H1 (cell line): ENCODE data around the gene KIF3B. TPM values are rescaled to one million over a fixed set of nuclear protein-coding genes. Genes with fewer than 3 reads are reported as not detected.

ENCODE experiments used
- BACH1 ChIP-seq: IDR thresholded peaks from 2 replicates; pipeline ENCODE4 v1.6.1; 2012; ENCODE audit warnings: low read length, improper control_type of control experiment
- CREB1 ChIP-seq: IDR thresholded peaks from 2 replicates; pipeline ENCODE4 v1.6.1; 2012; ENCODE audit warnings: inconsistent platforms
- polyA plus RNA-seq, 7 experiments: library from polyadenylated mRNA; depleted of rRNA in 3 of 7; stranded (reverse) in 5 of 7; unstranded in 2 of 7; fragments of >200 nt in 5 of 7; fragments of 200-250 nt in 2 of 7; gene quantifications; 1 replicate in 5 of 7; 2 replicates in 1 of 7; 4 replicates in 1 of 7; pipeline versions ENCODE4 v1.2.1 to v1.2.3, GENCODE V29; 2011 to 2013; ENCODE audit warnings: missing spikeins in 2 of 7, mixed read lengths in 2 of 7
- total RNA-seq: library from RNA; stranded (reverse); fragmentation: NEBNext Ultra II Directional; extraction: Animal tissue kit (Norgen Biotek cat#: 25700); gene quantifications from 2 replicates; pipeline ENCODE4 v1.2.1, GENCODE V29; 2021
- TF ChIP-seq, protein P1 (sequence below): fragments of 300-600 bp; sonication (generic); IDR thresholded peaks from 2 replicates; pipeline ENCODE4 v1.7.1; 2012; ENCODE audit warnings: low read length, moderate library complexity, mild to moderate bottlenecking, inconsistent platforms; ENCODE audit not compliant: insufficient replicate concordance

KIF3B gene
- total and polyA plus RNA-seq, 2 of the 8 experiments (the other 6 are each of a cell fraction or from before 2014, with no cell fraction given) = 10.1 to 22.4 TPM

DNA sequence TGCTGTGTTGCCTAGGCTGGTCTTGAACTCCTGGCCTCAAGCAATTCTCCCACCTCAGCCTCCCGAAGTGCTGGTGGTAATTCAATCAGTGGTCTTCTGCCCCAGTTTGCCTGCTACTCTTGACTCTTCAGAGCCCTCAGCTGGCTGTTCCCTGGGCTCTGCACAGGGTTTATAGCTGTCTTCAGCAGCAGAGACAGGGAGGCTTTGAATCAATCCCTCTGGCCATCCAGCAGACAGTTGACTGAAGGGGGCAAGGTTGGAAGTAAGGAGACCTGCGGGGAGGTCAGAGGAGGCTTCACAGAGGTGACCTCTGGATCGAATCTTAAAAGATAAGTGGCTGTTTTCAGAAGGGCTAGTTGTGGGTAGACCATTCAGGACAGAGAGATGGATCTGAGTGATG, 26.0 kb upstream of the KIF3B start (continued):
- TF ChIP-seq, protein P1, sequence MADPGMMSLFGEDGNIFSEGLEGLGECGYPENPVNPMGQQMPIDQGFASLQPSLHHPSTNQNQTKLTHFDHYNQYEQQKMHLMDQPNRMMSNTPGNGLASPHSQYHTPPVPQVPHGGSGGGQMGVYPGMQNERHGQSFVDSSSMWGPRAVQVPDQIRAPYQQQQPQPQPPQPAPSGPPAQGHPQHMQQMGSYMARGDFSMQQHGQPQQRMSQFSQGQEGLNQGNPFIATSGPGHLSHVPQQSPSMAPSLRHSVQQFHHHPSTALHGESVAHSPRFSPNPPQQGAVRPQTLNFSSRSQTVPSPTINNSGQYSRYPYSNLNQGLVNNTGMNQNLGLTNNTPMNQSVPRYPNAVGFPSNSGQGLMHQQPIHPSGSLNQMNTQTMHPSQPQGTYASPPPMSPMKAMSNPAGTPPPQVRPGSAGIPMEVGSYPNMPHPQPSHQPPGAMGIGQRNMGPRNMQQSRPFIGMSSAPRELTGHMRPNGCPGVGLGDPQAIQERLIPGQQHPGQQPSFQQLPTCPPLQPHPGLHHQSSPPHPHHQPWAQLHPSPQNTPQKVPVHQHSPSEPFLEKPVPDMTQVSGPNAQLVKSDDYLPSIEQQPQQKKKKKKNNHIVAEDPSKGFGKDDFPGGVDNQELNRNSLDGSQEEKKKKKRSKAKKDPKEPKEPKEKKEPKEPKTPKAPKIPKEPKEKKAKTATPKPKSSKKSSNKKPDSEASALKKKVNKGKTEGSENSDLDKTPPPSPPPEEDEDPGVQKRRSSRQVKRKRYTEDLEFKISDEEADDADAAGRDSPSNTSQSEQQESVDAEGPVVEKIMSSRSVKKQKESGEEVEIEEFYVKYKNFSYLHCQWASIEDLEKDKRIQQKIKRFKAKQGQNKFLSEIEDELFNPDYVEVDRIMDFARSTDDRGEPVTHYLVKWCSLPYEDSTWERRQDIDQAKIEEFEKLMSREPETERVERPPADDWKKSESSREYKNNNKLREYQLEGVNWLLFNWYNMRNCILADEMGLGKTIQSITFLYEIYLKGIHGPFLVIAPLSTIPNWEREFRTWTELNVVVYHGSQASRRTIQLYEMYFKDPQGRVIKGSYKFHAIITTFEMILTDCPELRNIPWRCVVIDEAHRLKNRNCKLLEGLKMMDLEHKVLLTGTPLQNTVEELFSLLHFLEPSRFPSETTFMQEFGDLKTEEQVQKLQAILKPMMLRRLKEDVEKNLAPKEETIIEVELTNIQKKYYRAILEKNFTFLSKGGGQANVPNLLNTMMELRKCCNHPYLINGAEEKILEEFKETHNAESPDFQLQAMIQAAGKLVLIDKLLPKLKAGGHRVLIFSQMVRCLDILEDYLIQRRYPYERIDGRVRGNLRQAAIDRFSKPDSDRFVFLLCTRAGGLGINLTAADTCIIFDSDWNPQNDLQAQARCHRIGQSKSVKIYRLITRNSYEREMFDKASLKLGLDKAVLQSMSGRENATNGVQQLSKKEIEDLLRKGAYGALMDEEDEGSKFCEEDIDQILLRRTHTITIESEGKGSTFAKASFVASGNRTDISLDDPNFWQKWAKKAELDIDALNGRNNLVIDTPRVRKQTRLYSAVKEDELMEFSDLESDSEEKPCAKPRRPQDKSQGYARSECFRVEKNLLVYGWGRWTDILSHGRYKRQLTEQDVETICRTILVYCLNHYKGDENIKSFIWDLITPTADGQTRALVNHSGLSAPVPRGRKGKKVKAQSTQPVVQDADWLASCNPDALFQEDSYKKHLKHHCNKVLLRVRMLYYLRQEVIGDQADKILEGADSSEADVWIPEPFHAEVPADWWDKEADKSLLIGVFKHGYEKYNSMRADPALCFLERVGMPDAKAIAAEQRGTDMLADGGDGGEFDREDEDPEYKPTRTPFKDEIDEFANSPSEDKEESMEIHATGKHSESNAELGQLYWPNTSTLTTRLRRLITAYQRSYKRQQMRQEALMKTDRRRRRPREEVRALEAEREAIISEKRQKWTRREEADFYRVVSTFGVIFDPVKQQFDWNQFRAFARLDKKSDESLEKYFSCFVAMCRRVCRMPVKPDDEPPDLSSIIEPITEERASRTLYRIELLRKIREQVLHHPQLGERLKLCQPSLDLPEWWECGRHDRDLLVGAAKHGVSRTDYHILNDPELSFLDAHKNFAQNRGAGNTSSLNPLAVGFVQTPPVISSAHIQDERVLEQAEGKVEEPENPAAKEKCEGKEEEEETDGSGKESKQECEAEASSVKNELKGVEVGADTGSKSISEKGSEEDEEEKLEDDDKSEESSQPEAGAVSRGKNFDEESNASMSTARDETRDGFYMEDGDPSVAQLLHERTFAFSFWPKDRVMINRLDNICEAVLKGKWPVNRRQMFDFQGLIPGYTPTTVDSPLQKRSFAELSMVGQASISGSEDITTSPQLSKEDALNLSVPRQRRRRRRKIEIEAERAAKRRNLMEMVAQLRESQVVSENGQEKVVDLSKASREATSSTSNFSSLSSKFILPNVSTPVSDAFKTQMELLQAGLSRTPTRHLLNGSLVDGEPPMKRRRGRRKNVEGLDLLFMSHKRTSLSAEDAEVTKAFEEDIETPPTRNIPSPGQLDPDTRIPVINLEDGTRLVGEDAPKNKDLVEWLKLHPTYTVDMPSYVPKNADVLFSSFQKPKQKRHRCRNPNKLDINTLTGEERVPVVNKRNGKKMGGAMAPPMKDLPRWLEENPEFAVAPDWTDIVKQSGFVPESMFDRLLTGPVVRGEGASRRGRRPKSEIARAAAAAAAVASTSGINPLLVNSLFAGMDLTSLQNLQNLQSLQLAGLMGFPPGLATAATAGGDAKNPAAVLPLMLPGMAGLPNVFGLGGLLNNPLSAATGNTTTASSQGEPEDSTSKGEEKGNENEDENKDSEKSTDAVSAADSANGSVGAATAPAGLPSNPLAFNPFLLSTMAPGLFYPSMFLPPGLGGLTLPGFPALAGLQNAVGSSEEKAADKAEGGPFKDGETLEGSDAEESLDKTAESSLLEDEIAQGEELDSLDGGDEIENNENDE = no peak
- TF ChIP-seq BACH1 (no peak), CREB1 (no peak)
